GM12892 (cell line): Measurements from ENCODE around the gene CDH3.

ENCODE experiments used
- POLR2A ChIP-seq: IDR thresholded peaks from 2 replicates; pipeline ENCODE4 v1.6.1; 2011; ENCODE audit warnings: low read depth, low read length, control low read depth
- POLR2AphosphoS5 ChIP-seq: IDR thresholded peaks from 2 replicates; pipeline ENCODE4 v1.6.1; 2011; ENCODE audit warnings: low read depth, low read length, control low read depth
- TAF1 ChIP-seq: IDR thresholded peaks from 2 replicates; pipeline ENCODE4 v1.6.1; 2011; ENCODE audit warnings: low read depth, mild to moderate bottlenecking, control low read depth, low read length, borderline replicate concordance

GRCh38 chr16:68658974-68659360 lies 13.9 kb downstream of the CDH3 start:
- TF ChIP-seq POLR2AphosphoS5 (no peak), POLR2A (no peak), TAF1 (no peak)
